Activated naive CD4-positive, alpha-beta T cell treated with anti-CD3 and anti-CD28 coated beads, Interleukin-2, amount 50 U/mL, for 24 hours (primary cell): ENCODE results near the gene TMEM9B.
A peak's percentile ranks its signal among the peaks of the same experiment; 100 is the strongest.
"Not testable (repeated sequence)": the region's sequence is repeated elsewhere in the genome, so short reads cannot be mapped to it uniquely, and the experiment has no call there.

Experiments
- H3K27ac Mint-ChIP-seq: one replicate; pipeline ENCODE4 v1.8.0; 2021; ENCODE audit warnings: mild to moderate bottlenecking, mixed read lengths
- H3K27me3 Mint-ChIP-seq: one replicate; pipeline ENCODE4 v1.8.0; 2021; ENCODE audit warnings: mixed read lengths
- H3K36me3 Mint-ChIP-seq: one replicate; pipeline ENCODE4 v1.8.0; 2021; ENCODE audit warnings: mixed read lengths
- H3K4me1 Mint-ChIP-seq: one replicate; pipeline ENCODE4 v1.8.0; 2021; ENCODE audit warnings: mixed read lengths
- H3K4me3 Mint-ChIP-seq: one replicate; pipeline ENCODE4 v1.8.0; 2021; ENCODE audit warnings: mild to moderate bottlenecking, mixed read lengths
- H3K9me3 Mint-ChIP-seq: one replicate; pipeline ENCODE4 v1.8.0; 2021; ENCODE audit warnings: mixed read lengths

Gene TMEM9B

GRCh38 chr11:8987446-8987845, 23.2 kb upstream of the TMEM9B start:
- Mint-ChIP-seq H3K9me3 (no peaks in the 10 kb centered on the region), H3K36me3 (no peaks in the 10 kb centered on the region), H3K27me3 (peaks cover 7% of the 10 kb centered on the region), H3K27ac (no peak overlapping the region), H3K4me3 (no peak overlapping the region), H3K4me1 (no peaks in the 10 kb centered on the region)

GRCh38 chr11:8986772-8987171, 22.5 kb upstream of the TMEM9B start:
- not testable (repeated sequence) for H3K4me1 Mint-ChIP-seq, H3K36me3 Mint-ChIP-seq, H3K4me3 Mint-ChIP-seq, H3K27ac Mint-ChIP-seq, H3K9me3 Mint-ChIP-seq, H3K27me3 Mint-ChIP-seq

- no peak overlapping the region for H3K4me3 Mint-ChIP-seq
- H3K9me3 Mint-ChIP-seq = no peaks in the 10 kb centered on the region
Measured at GRCh38 chr11:8985462-8985861, 21.2 kb upstream of the TMEM9B start.

GRCh38 chr11:8983552-8983951, 19.3 kb upstream of the TMEM9B start:
- H3K36me3 Mint-ChIP-seq = no peaks in the 10 kb centered on the region
- H3K4me3 Mint-ChIP-seq = no peak overlapping the region

More at GRCh38 chr11:8985462-8985861, 21.2 kb upstream of the TMEM9B start:
- no peaks in the 10 kb centered on the region for H3K36me3 Mint-ChIP-seq
- H3K27ac Mint-ChIP-seq = no peak overlapping the region
- no peaks in the 10 kb centered on the region for H3K4me1 Mint-ChIP-seq
- peaks cover 7% of the 10 kb centered on the region for H3K27me3 Mint-ChIP-seq

GRCh38 chr11:8980485-8980884, 16.2 kb upstream of the TMEM9B start:
- peaks cover 1% of the 10 kb centered on the region for H3K27me3 Mint-ChIP-seq
- no peaks in the 10 kb centered on the region for H3K36me3 Mint-ChIP-seq
- H3K4me3 Mint-ChIP-seq = no peak overlapping the region
- no peaks in the 10 kb centered on the region for H3K9me3 Mint-ChIP-seq
- no peaks in the 10 kb centered on the region for H3K4me1 Mint-ChIP-seq
- no peak overlapping the region for H3K27ac Mint-ChIP-seq

More at GRCh38 chr11:8983552-8983951, 19.3 kb upstream of the TMEM9B start:
- H3K4me1 Mint-ChIP-seq = no peaks in the 10 kb centered on the region
- peaks cover 1% of the 10 kb centered on the region for H3K27me3 Mint-ChIP-seq
- H3K27ac Mint-ChIP-seq = no peak overlapping the region
- H3K9me3 Mint-ChIP-seq = no peaks in the 10 kb centered on the region

GRCh38 chr11:8979365-8979764, 15.1 kb upstream of the TMEM9B start:
- H3K4me3 Mint-ChIP-seq, H3K27ac Mint-ChIP-seq, H3K36me3 Mint-ChIP-seq, H3K9me3 Mint-ChIP-seq, H3K27me3 Mint-ChIP-seq, H3K4me1 Mint-ChIP-seq: not testable (repeated sequence)

GRCh38 chr11:8973121-8973520, 8.9 kb upstream of the TMEM9B start:
- no peaks in the 10 kb centered on the region for H3K27me3 Mint-ChIP-seq
- H3K36me3 Mint-ChIP-seq = no peaks in the 10 kb centered on the region
- H3K27ac Mint-ChIP-seq = no peak overlapping the region
- H3K4me1 Mint-ChIP-seq = no peaks in the 10 kb centered on the region
- no peaks in the 10 kb centered on the region for H3K9me3 Mint-ChIP-seq
- H3K4me3 Mint-ChIP-seq = no peak overlapping the region

GRCh38 chr11:8971924-8972316, 7.7 kb upstream of the TMEM9B start:
- Mint-ChIP-seq H3K27ac (no peak overlapping the region), H3K4me3 (no peak overlapping the region), H3K9me3 (no peaks in the 10 kb centered on the region), H3K36me3 (no peaks in the 10 kb centered on the region), H3K4me1 (no peaks in the 10 kb centered on the region), H3K27me3 (no peaks in the 10 kb centered on the region)

- Mint-ChIP-seq H3K4me3 (no peak overlapping the region), H3K27me3 (no peaks in the 10 kb centered on the region), H3K36me3 (no peaks in the 10 kb centered on the region), H3K4me1 (no peaks in the 10 kb centered on the region), H3K27ac (no peak overlapping the region), H3K9me3 (no peaks in the 10 kb centered on the region)
Measured at GRCh38 chr11:8971196-8971923, 7.1 kb upstream of the TMEM9B start.

- no peak overlapping the region for H3K27ac Mint-ChIP-seq
- peaks cover 18% of the 10 kb centered on the region for H3K4me1 Mint-ChIP-seq
- H3K9me3 Mint-ChIP-seq = no peaks in the 10 kb centered on the region
- no peak overlapping the region for H3K4me3 Mint-ChIP-seq
- H3K27me3 Mint-ChIP-seq = no peaks in the 10 kb centered on the region
- no peaks in the 10 kb centered on the region for H3K36me3 Mint-ChIP-seq
Measured at GRCh38 chr11:8967184-8967583, 2.9 kb upstream of the TMEM9B start.

GRCh38 chr11:8963569-8964323, 496 bp downstream of the TMEM9B start:
- Mint-ChIP-seq H3K36me3 (peaks cover 2% of the 10 kb centered on the region), H3K27ac (peak overlapping the region; percentile 95), H3K9me3 (no peaks in the 10 kb centered on the region), H3K27me3 (no peaks in the 10 kb centered on the region), H3K4me1 (peaks cover 30% of the 10 kb centered on the region), H3K4me3 (peak overlapping the region; percentile 99)

- Mint-ChIP-seq H3K27ac (peak overlapping the region; percentile 68), H3K9me3 (no peaks in the 10 kb centered on the region), H3K4me3 (peak overlapping the region; percentile 99), H3K27me3 (no peaks in the 10 kb centered on the region), H3K4me1 (peaks cover 30% of the 10 kb centered on the region), H3K36me3 (peaks cover 2% of the 10 kb centered on the region)
Measured at GRCh38 chr11:8962841-8963240, 1.4 kb downstream of the TMEM9B start.

- H3K27me3 Mint-ChIP-seq = no peaks in the 10 kb centered on the region
- H3K9me3 Mint-ChIP-seq = no peaks in the 10 kb centered on the region
- H3K36me3 Mint-ChIP-seq = peaks cover 6% of the 10 kb centered on the region
- H3K4me1 Mint-ChIP-seq = peaks cover 40% of the 10 kb centered on the region
- no peak overlapping the region for H3K27ac Mint-ChIP-seq
- H3K4me3 Mint-ChIP-seq = no peak overlapping the region
Measured at GRCh38 chr11:8961401-8961800, 2.8 kb downstream of the TMEM9B start.

GRCh38 chr11:8959546-8960166, 4.6 kb downstream of the TMEM9B start:
- H3K27ac Mint-ChIP-seq = no peak overlapping the region
- no peaks in the 10 kb centered on the region for H3K9me3 Mint-ChIP-seq
- peaks cover 6% of the 10 kb centered on the region for H3K36me3 Mint-ChIP-seq
- peaks cover 35% of the 10 kb centered on the region for H3K4me1 Mint-ChIP-seq
- H3K27me3 Mint-ChIP-seq = no peaks in the 10 kb centered on the region
- H3K4me3 Mint-ChIP-seq = peak overlapping the region; percentile 36

- H3K27ac Mint-ChIP-seq = no peak overlapping the region
Measured at GRCh38 chr11:8956860-8957259, 7.4 kb downstream of the TMEM9B start.

GRCh38 chr11:8948886-8949285, 15.4 kb downstream of the TMEM9B start:
- Mint-ChIP-seq H3K4me3 (no peak overlapping the region), H3K36me3 (peaks cover 21% of the 10 kb centered on the region)

More at GRCh38 chr11:8956860-8957259, 7.4 kb downstream of the TMEM9B start:
- Mint-ChIP-seq H3K4me3 (no peak overlapping the region), H3K4me1 (peaks cover 21% of the 10 kb centered on the region), H3K9me3 (no peaks in the 10 kb centered on the region), H3K27me3 (no peaks in the 10 kb centered on the region), H3K36me3 (peaks cover 12% of the 10 kb centered on the region)

More at GRCh38 chr11:8948886-8949285, 15.4 kb downstream of the TMEM9B start:
- Mint-ChIP-seq H3K27me3 (no peaks in the 10 kb centered on the region), H3K4me1 (no peaks in the 10 kb centered on the region), H3K9me3 (no peaks in the 10 kb centered on the region), H3K27ac (no peak overlapping the region)
